A549 treated with DMSO at 1 μM for 4 hours (cell line): ENCODE measurements around the gene SPART. TPM values are rescaled to one million over a fixed set of nuclear protein-coding genes. Genes with fewer than 3 reads are reported as not detected.

Experiments used
- total RNA-seq: library from RNA; stranded (reverse); fragments of 200-300 nt; extraction: Qiagen RNA extraction; gene quantifications from 5 replicates; pipeline ENCODE4 v1.2.3, GENCODE V29; 2022; ENCODE audit warnings: low read depth

SPART gene
- 26.8 to 30.6 TPM (median 28.9 TPM) in 5 replicates for total RNA-seq

GRCh38 chr13:36346222-36347083, at the start of gene SPART:
SPART (minus strand) TSS chr13:36346394; CDS start chr13:36335830, 10,564 bp downstream.

DNA sequence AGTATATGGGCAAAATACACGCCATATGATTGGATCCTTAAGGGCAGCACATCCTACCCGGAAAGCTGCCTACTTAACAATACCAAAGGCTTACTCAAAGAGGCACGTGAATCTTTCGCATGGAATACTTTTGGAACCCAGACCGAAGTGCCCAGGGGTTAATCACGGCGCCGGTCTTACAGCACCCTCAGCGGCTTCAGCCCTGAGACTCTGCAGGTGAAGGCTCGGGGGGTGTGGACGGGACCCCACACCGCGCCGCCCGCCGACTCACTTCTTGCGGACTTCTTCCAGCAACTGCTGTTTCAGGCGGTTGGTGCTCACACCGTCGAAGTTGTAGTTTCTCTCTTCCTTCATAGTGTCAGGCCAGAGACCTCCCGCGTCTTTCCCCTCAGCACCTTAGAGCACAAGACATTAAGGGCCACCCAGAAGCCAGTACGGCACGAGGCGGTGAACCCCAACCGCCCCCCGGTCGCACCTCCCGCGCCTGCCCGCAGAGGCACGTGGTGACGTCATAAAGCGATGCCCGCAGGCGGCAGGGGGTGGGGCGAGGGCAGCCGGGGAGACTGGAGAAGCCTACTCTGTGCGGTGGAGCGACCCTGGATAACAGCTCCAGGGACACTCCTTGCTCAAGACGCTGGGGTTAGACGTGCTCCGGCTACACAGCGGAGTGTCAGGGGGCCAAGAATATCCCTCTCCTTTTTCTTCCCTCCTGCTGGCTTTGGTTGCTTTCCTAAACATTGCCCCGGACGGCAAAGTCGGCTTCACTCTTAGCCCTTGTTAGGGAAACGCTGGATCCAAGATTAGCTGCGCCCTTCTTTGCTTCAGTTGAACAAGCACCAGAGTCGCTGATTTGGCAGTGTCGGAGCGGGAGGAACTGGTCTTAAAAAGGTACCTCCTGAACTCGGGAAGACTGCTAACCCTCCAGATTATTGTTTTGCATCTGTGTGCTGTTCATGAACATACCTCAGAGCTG, 48.5 kb downstream of the SPART start, which contains the start of gene CCDC169:
CCDC169 (minus strand) TSS at position 449 of the 973 bp plus-strand sequence; CDS start at position 354, 95 bp downstream.

Other genes with a start within 250 kb of the SPART start
- gene DCLK1, start 215.0 kb downstream of the SPART start, total RNA-seq, result 0.76 to 1.4 TPM (median 1.2 TPM) in 5 replicates
- not detected in 5 replicates for gene SOHLH2, start 131.8 kb downstream of the SPART start, total RNA-seq
- 0.18 to 1.3 TPM (median 0.37 TPM) in 5 replicates for gene CCDC169, start 48.6 kb downstream of the SPART start, total RNA-seq
- 0.26 to 0.56 TPM (median 0.49 TPM) in 5 replicates for gene CCNA1, start 86.1 kb upstream of the SPART start, total RNA-seq